A549 treated with Hydrocortisone at 1 μM for 4 hours (cell line): ENCODE data around the gene NCAM2. TPM values are rescaled to one million over a fixed set of nuclear protein-coding genes. Genes with fewer than 3 reads are reported as not detected.

Source experiments
- total RNA-seq: library from RNA; stranded (reverse); fragments of 200-300 nt; extraction: Qiagen RNA extraction; gene quantifications from 5 replicates; pipeline ENCODE4 v1.2.3, GENCODE V29; 2022

NCAM2 gene
- total RNA-seq: not detected in 5 replicates

GRCh38 chr21:20997636-20998455 lies at the start of gene NCAM2:
Gene NCAM2, plus strand, starts transcription at chr21:20998409.

